OCI-LY7 (cell line): ENCODE measurements around the gene TLR7. TPM values are rescaled to one million over a fixed set of nuclear protein-coding genes. Genes with fewer than 3 reads are reported as not detected.

Source experiments
- BruUV-seq: library from RNA; stranded (reverse); fragments of 400-500 nt; replicated peaks from 2 replicates; lab custom pipeline; 2021; lab: Mats Ljungman, UMichigan
- CTCF ChIA-PET: fragments of 300-600 bp; sonication (Branson Sonifier 250); formaldehyde crosslinking; loops from one replicate; lab custom pipeline; 2022; ENCODE audit warnings: antibody characterized with exemption; ENCODE audit not compliant: unreplicated experiment; lab: Charles Lee
- POLR2A ChIA-PET: fragments of 300-600 bp; sonication (Branson Sonifier 250); formaldehyde crosslinking; loops from one replicate; lab custom pipeline; 2022; ENCODE audit warnings: antibody characterized with exemption; lab: Charles Lee
- DNase-seq: peaks from one replicate; pipeline ENCODE4 v3.0.0-alpha.2; 2015; ENCODE audit warnings: low spot score
- H2AFZ ChIP-seq: fragments of 200-600 bp; sonication (generic), shearing (Covaris generic); 2 replicates; pipeline ENCODE4 v1.6.1; 2014; ENCODE audit warnings: mild to moderate bottlenecking, antibody characterized with exemption, low read length, moderate library complexity
- H3K27ac ChIP-seq: fragments of 200-600 bp; sonication (generic); 2 replicates; pipeline ENCODE4 v1.5.1; 2014; ENCODE audit warnings: mixed run types, low read depth, mild to moderate bottlenecking, moderate library complexity, low read length, inconsistent platforms; ENCODE audit not compliant: poor library complexity, severe bottlenecking
- H3K36me3 ChIP-seq: fragments of 200-600 bp; sonication (generic); 2 replicates; pipeline ENCODE4 v1.6.1; 2014; ENCODE audit warnings: mild to moderate bottlenecking, antibody characterized with exemption, low read length, moderate library complexity, mixed read lengths; ENCODE audit not compliant: insufficient read depth
- H3K4me1 ChIP-seq: fragments of 200-600 bp; sonication (generic); 2 replicates; pipeline ENCODE4 v1.5.1; 2014; ENCODE audit warnings: mild to moderate bottlenecking, low read length; ENCODE audit not compliant: insufficient read depth, poor library complexity, severe bottlenecking
- H3K4me2 ChIP-seq: fragments of 200-600 bp; sonication (generic); 2 replicates; pipeline ENCODE4 v1.6.1; 2014; ENCODE audit warnings: mild to moderate bottlenecking, low read length
- H3K4me3 ChIP-seq: fragments of 200-600 bp; sonication (generic); 2 replicates; pipeline ENCODE4 v1.5.1; 2014; ENCODE audit warnings: mild to moderate bottlenecking, low read depth, low read length; ENCODE audit not compliant: poor library complexity, severe bottlenecking
- H3K79me2 ChIP-seq: fragments of 200-600 bp; sonication (generic); 2 replicates; pipeline ENCODE4 v1.6.1; 2016; ENCODE audit warnings: low read depth, mild to moderate bottlenecking, low read length, moderate library complexity, mixed read lengths; ENCODE audit not compliant: insufficient read depth
- H3K9me2 ChIP-seq: fragments of 200-600 bp; sonication (generic); 2 replicates; pipeline ENCODE4 v1.6.1; 2016; ENCODE audit warnings: mild to moderate bottlenecking, low read length, mixed read lengths; ENCODE audit not compliant: insufficient read depth
- H3K9me3 ChIP-seq: fragments of 200-600 bp; sonication (generic); 2 replicates; pipeline ENCODE4 v1.6.1; 2014; ENCODE audit warnings: mild to moderate bottlenecking, mixed run types, low read length, mixed read lengths
- H4K20me1 ChIP-seq: fragments of 200-600 bp; sonication (generic); 2 replicates; pipeline ENCODE4 v1.6.1; 2014; ENCODE audit warnings: mild to moderate bottlenecking, antibody characterized with exemption, low read length, moderate library complexity, mixed read lengths; ENCODE audit not compliant: insufficient read depth
- CTCF ChIP-seq: fragments of 200-600 bp; sonication (generic); conservative IDR thresholded peaks from 2 replicates; pipeline ENCODE4 v1.5.1; 2014; ENCODE audit warnings: mild to moderate bottlenecking, antibody characterized with exemption, low read length, moderate library complexity, mixed read lengths
- EZH2phosphoT487 ChIP-seq: fragments of 200-600 bp; sonication (generic); IDR thresholded peaks from 2 replicates; pipeline ENCODE4 v1.6.1; 2018; ENCODE audit warnings: low read depth, borderline replicate concordance, mild to moderate bottlenecking, mixed run types, antibody characterized with exemption, low read length, moderate library complexity, mixed read lengths
- intact Hi-C: fragments of 100-400 bp; cut with micrococcal nuclease; formaldehyde crosslinking; loops from one replicate; pipeline ENCODE4 v1.10.0; 2022; ENCODE audit not compliant: unreplicated experiment
- total RNA-seq, 2 experiments: library from RNA; depleted of rRNA in 1 of 2; stranded (reverse); fragments of >200 nt in 1 of 2; shearing (Covaris generic) in 1 of 2; gene quantifications; 2 replicates each; pipeline ENCODE4 v1.2.3, GENCODE V29; 2014 to 2022

Gene TLR7
- total RNA-seq, 2 experiments from 2014 or later: 9.9 to 11.4 TPM

DNA sequence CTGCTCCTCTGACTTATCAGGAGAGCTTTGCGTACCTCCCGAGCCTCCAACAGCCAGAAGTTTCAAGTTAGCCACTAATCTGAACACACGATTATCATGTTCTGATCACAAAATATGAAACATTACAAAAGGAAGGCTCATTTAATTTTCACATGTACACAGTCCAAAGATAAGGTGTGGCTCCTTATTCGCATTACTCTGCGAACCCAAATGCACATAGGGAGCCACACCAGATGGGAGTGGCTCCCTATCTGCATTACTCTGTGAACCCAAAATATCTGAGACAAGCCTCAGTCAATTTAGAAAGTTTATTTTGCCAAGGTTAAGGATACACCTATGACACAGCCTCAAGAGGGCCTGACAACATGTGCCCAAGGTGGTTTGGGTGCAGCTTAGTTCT lies 68.0 kb downstream of the TLR7 start:
- POLR2A ChIA-PET: no interaction called here
- BruUV-seq: no TSS peak

GRCh38 chrX:12936947-12937346 lies 70.1 kb downstream of the TLR7 start:
- Histone ChIP-seq H3K79me2 (no peaks in the 10 kb centered on the region), H3K9me2 (no peaks in the 10 kb centered on the region), H3K36me3 (no peaks in the 10 kb centered on the region), H3K4me1 (no peaks in the 10 kb centered on the region), H4K20me1 (no peaks in the 10 kb centered on the region), H3K9me3 (no peaks in the 10 kb centered on the region), H3K4me3 (no peak overlapping the region), H2AFZ (no peak overlapping the region), H3K27ac (no peak overlapping the region), H3K4me2 (no peak overlapping the region)
- TF ChIP-seq CTCF: no peak
- TF ChIP-seq EZH2phosphoT487: no peak
- DNase-seq: no peak
- POLR2A ChIA-PET: no interaction called here
- intact Hi-C loops: loop anchor here (10.0 kb wide), 1 partner anchor 1078 kb away; no protein-coding TSS in a partner anchor
- CTCF ChIA-PET: no interaction called here
- BruUV-seq: no TSS peak

More for the DNA sequence above, 68.0 kb downstream of the TLR7 start:
- Histone ChIP-seq H4K20me1 (no peaks in the 10 kb centered on the region), H3K4me1 (no peaks in the 10 kb centered on the region), H2AFZ (no peak overlapping the region), H3K36me3 (no peaks in the 10 kb centered on the region), H3K4me3 (no peak overlapping the region), H3K9me3 (no peaks in the 10 kb centered on the region), H3K79me2 (no peaks in the 10 kb centered on the region), H3K27ac (no peak overlapping the region), H3K4me2 (no peak overlapping the region), H3K9me2 (no peaks in the 10 kb centered on the region)
- intact Hi-C loops: loop anchor here (10.0 kb wide), 1 partner anchor 1080 kb away; no protein-coding TSS in a partner anchor
- no peak for DNase-seq
- TF ChIP-seq EZH2phosphoT487: no peak
- no peak for TF ChIP-seq CTCF
- CTCF ChIA-PET: no interaction called here

Other genes starting within 250 kb of the TLR7 start
- gene PRPS2, start 75.7 kb upstream of the TLR7 start, total RNA-seq (2014; rRNA removed; shearing (Covaris generic)): 57.5 and 58.5 TPM in 2 replicates
- gene PRPS2, start 75.7 kb upstream of the TLR7 start, total RNA-seq (2022): 70.7 and 71.2 TPM in 2 replicates
- not detected in 2 replicates for gene TLR8, start 39.5 kb downstream of the TLR7 start, total RNA-seq (2014; rRNA removed; shearing (Covaris generic))
- gene TLR8, start 39.5 kb downstream of the TLR7 start, total RNA-seq (2022): not detected in 2 replicates
- gene TMSB4X, start 108.0 kb downstream of the TLR7 start, total RNA-seq (2014; rRNA removed; shearing (Covaris generic)): 1,355 and 1,476 TPM in 2 replicates
- gene TMSB4X, start 108.0 kb downstream of the TLR7 start, total RNA-seq (2022): 1,524 and 1,540 TPM in 2 replicates
- gene FAM9C, start 177.5 kb downstream of the TLR7 start, total RNA-seq (2014; rRNA removed; shearing (Covaris generic)): 0.13 TPM in 1 of 2 replicates, not detected in the other
- gene FAM9C, start 177.5 kb downstream of the TLR7 start, total RNA-seq (2022): not detected in 2 replicates